ENCODE results near the gene HSBP1L1. TPM values are rescaled to one million over a fixed set of nuclear protein-coding genes. Genes with fewer than 3 reads are reported as not detected.
A peak's percentile ranks its signal among the peaks of the same experiment; 100 is the strongest.
"Not testable (repeated sequence)": the region's sequence is repeated elsewhere in the genome, so short reads cannot be mapped to it uniquely, and the experiment has no call there.

The HSBP1L1 gene
- total RNA-seq, 1 donor from 2014 or later = 7.0 TPM

DNA sequence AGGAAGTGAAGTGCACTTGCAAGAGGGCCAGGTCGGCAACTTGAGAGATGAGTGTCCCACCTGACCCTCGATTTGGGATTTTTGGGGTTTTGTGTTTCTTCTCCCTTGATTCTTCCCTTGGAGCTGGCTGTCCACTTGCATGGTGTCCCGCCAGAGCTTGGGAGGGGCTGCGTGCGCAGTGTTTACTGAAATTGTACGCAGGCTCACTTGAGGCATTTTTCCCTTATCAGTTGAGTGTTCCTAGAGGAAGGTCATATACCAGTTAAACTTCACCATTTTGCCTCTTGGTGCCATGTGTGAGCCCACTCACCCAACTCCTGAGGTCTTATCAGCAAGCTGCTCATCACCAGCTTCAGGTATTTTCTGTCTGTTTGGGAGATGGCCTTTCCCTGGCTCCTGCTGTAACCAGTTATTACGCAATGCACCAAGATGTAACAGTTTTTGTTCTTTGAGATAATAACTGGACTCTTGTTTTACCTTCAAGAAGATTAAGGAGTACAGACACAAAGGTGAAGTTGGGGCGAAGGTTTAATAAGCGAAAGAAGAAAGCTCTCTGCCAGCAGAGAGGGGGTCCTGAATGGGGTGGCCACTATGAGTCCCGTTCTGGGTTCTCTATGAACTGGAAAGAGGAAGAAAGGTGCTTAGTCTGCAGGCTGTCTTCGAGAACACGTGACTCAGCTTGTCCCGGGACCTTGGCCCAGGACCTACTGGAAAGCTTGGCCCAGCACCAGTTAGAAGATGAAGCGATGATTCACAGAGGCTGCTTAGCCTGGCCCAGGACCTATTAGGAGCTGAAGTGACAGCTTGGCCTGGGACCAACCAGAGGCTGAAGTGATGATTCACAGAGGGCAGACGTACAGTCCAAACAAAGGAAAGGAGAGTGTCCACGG is 45.5 kb downstream of the HSBP1L1 start:
- H3K36me3 Mint-ChIP-seq (ENCODE audit: insufficient read depth) = peaks cover 14% of the 10 kb centered on the region
- no peak for TF ChIP-seq CTCF (IDR thresholded peaks at IDR 0.05; ENCODE audit: unreplicated experiment)
- H3K27ac Mint-ChIP-seq = peak overlapping the region; percentile 59
- no peaks in the 10 kb centered on the region for H3K27me3 Mint-ChIP-seq
- no peak for DNase-seq (ENCODE audit: low spot score, unreplicated experiment)
- peaks cover 51% of the 10 kb centered on the region for H3K9me3 Mint-ChIP-seq (ENCODE audit: low read depth)
- no peak overlapping the region for H3K4me3 Mint-ChIP-seq (ENCODE audit: low read depth)
- no peaks in the 10 kb centered on the region for H3K4me1 Mint-ChIP-seq (ENCODE audit: low read depth)

- Mint-ChIP-seq H3K9me3 (ENCODE audit: low read depth) (peaks cover 51% of the 10 kb centered on the region), H3K4me1 (ENCODE audit: low read depth) (no peaks in the 10 kb centered on the region), H3K27me3 (no peaks in the 10 kb centered on the region), H3K36me3 (ENCODE audit: insufficient read depth) (peaks cover 14% of the 10 kb centered on the region), H3K27ac (no peak overlapping the region), H3K4me3 (ENCODE audit: low read depth) (no peak overlapping the region)
- no peak for TF ChIP-seq CTCF (IDR thresholded peaks at IDR 0.05; ENCODE audit: unreplicated experiment)
- DNase-seq (ENCODE audit: low spot score, unreplicated experiment) = no peak
These were observed 46.1 kb downstream of the HSBP1L1 start for GRCh38 chr18:80010551-80010906.

DNA sequence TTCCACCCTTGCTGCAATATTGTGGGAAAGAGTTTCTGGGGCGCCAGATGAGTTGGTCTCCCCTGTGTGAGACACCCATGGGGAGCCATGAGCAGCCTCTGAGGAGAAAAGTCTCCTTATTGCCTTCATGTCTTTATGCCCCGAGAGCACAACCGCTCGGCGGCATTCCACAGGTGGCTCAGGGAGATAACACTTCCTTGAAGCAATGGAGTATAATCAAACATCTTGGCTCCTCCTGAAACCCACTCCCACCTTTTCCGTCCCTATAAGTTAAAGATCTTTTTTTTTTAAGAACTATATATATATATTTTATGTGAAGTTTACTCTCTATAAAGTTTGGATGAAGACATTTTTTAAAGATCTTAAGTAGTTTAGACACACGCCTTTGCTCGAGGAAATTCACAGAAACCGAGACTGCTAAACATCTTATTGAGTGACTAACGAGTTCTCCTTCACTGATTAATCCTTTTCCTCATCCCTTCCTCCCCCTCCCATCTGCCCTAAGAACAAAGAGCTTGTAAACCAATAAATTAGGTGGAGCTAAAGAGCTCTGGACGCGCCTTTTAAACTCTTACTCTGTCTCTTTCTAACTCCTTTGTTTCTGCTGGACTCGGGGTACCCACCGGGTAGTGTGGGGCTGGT is 47.2 kb downstream of the HSBP1L1 start:
- peaks cover 51% of the 10 kb centered on the region for H3K9me3 Mint-ChIP-seq (ENCODE audit: low read depth)

GRCh38 chr18:80012714-80013113 is 48.3 kb downstream of the HSBP1L1 start:
- Mint-ChIP-seq H3K9me3 (ENCODE audit: low read depth) (peaks cover 48% of the 10 kb centered on the region), H3K4me1 (ENCODE audit: low read depth) (no peaks in the 10 kb centered on the region), H3K27me3 (no peaks in the 10 kb centered on the region), H3K36me3 (ENCODE audit: insufficient read depth) (peaks cover 14% of the 10 kb centered on the region), H3K27ac (no peak overlapping the region), H3K4me3 (ENCODE audit: low read depth) (no peak overlapping the region)
- DNase-seq (ENCODE audit: low spot score, unreplicated experiment) = no peak
- TF ChIP-seq CTCF (IDR thresholded peaks at IDR 0.05; ENCODE audit: unreplicated experiment) = no peak

More for the DNA sequence above, 47.2 kb downstream of the HSBP1L1 start:
- peaks cover 14% of the 10 kb centered on the region for H3K36me3 Mint-ChIP-seq (ENCODE audit: insufficient read depth)
- not testable (repeated sequence) for H3K4me3 Mint-ChIP-seq (ENCODE audit: low read depth); DNase-seq (ENCODE audit: low spot score, unreplicated experiment); H3K27ac Mint-ChIP-seq; H3K4me1 Mint-ChIP-seq (ENCODE audit: low read depth); H3K27me3 Mint-ChIP-seq

Other genes starting within 250 kb of the HSBP1L1 start
- gene KCNG2, start 166.7 kb upstream of the HSBP1L1 start, total RNA-seq = not detected in 2 replicates
- gene SLC66A2, start 13.0 kb upstream of the HSBP1L1 start, total RNA-seq = 31.0 and 31.6 TPM in 2 replicates
- gene TXNL4A, start 23.9 kb downstream of the HSBP1L1 start, total RNA-seq = 103 and 104 TPM in 2 replicates
- 34.2 and 34.3 TPM in 2 replicates for gene RBFA, start 69.8 kb downstream of the HSBP1L1 start, total RNA-seq
- 31.8 and 33.4 TPM in 2 replicates for gene ADNP2, start 144.6 kb downstream of the HSBP1L1 start, total RNA-seq

Data from progenitor cell of endocrine pancreas (in vitro differentiated cells).